SK-MEL-5 (cell line): ENCODE results near the gene RASL10A. TPM values are rescaled to one million over a fixed set of nuclear protein-coding genes. Genes with fewer than 3 reads are reported as not detected.
"Not testable (repeated sequence)": the region's sequence is repeated elsewhere in the genome, so short reads cannot be mapped to it uniquely, and the experiment has no call there.

Experiments
- DNase-seq: peaks from one replicate; pipeline ENCODE4 v3.0.0-alpha.2; 2016; ENCODE audit warnings: low read depth, low spot score
- in situ Hi-C: cut with HindIII; loops from 2 replicates; pipeline ENCODE4 v1.10.0; 2016; ENCODE audit warnings: low sequenced_read_pairs, high pct_unique_total_duplicates, low pct_unique_long_range_greater_than_20kb
- polyA plus RNA-seq, 2 experiments: library from polyadenylated mRNA; depleted of rRNA; stranded (reverse); fragments of >200 nt; gene quantifications; 2 replicates each; pipeline ENCODE4 v1.2.3, GENCODE V29; 2015
- total RNA-seq: library from RNA; depleted of rRNA; stranded (reverse); fragments of >200 nt; shearing (Covaris generic); gene quantifications from 2 replicates; pipeline ENCODE4 v1.2.3, GENCODE V29; 2014; rRNA removed

The RASL10A gene
- not detected in 2 replicates for total RNA-seq
- 0.44 and 0.57 TPM in 2 replicates for polyA plus RNA-seq (2015; cell fraction: cytosol; rRNA removed)
- 4.1 and 6.8 TPM in 2 replicates for polyA plus RNA-seq (2015; cell fraction: nucleus; rRNA removed)

GRCh38 chr22:29315286-29316140 lies at the start of gene RASL10A:
RASL10A (minus strand) TSS chr22:29315697; CDS start chr22:29315246, 451 bp downstream.
- no peak for DNase-seq
- in situ Hi-C loops, result no loop called here

GRCh38 chr22:29359469-29359868 lies 44.0 kb upstream of the RASL10A start:
- DNase-seq, result peak; percentile 74
- in situ Hi-C loops, result no loop called here

- in situ Hi-C loops, DNase-seq: not testable (repeated sequence)
These were observed 41.8 kb upstream of the RASL10A start for GRCh38 chr22:29357193-29357890.

- no peak for DNase-seq
- in situ Hi-C loops, result no loop called here
These were observed 38.4 kb upstream of the RASL10A start for GRCh38 chr22:29353860-29354259.

- in situ Hi-C loops, result no loop called here
- no peak for DNase-seq
These were observed 37.8 kb upstream of the RASL10A start for GRCh38 chr22:29353286-29353685.

- in situ Hi-C loops, result no loop called here
- DNase-seq, result no peak
These were observed 37.3 kb upstream of the RASL10A start for GRCh38 chr22:29352778-29353177.

GRCh38 chr22:29351891-29352290 lies 36.4 kb upstream of the RASL10A start:
- no peak for DNase-seq
- in situ Hi-C loops, result no loop called here

- in situ Hi-C loops, result no loop called here
These were observed 35.5 kb upstream of the RASL10A start for GRCh38 chr22:29351042-29351441.

GRCh38 chr22:29348956-29349355 lies 33.5 kb upstream of the RASL10A start:
- DNase-seq, result no peak
- in situ Hi-C loops, result no loop called here

More at GRCh38 chr22:29351042-29351441, 35.5 kb upstream of the RASL10A start:
- no peak for DNase-seq

- DNase-seq, result no peak
- in situ Hi-C loops, result no loop called here
These were observed 32.5 kb upstream of the RASL10A start for GRCh38 chr22:29348041-29348440.

- no peak for DNase-seq
- in situ Hi-C loops, result no loop called here
These were observed 31.2 kb upstream of the RASL10A start for GRCh38 chr22:29346659-29347058.

GRCh38 chr22:29345932-29346331 lies 30.4 kb upstream of the RASL10A start:
- in situ Hi-C loops, result no loop called here

GRCh38 chr22:29344889-29345288 lies 29.4 kb upstream of the RASL10A start:
- DNase-seq, in situ Hi-C loops: not testable (repeated sequence)

More at GRCh38 chr22:29345932-29346331, 30.4 kb upstream of the RASL10A start:
- DNase-seq, result no peak

GRCh38 chr22:29344137-29344536 lies 28.6 kb upstream of the RASL10A start:
- no peak for DNase-seq
- in situ Hi-C loops, result no loop called here

GRCh38 chr22:29343313-29343805 lies 27.9 kb upstream of the RASL10A start:
- DNase-seq, result no peak
- in situ Hi-C loops, result no loop called here

- in situ Hi-C loops, result no loop called here
- DNase-seq, result no peak
These were observed 27.2 kb upstream of the RASL10A start for GRCh38 chr22:29342577-29343312.

- in situ Hi-C loops, result no loop called here
- DNase-seq, result no peak
These were observed 26.7 kb upstream of the RASL10A start for GRCh38 chr22:29342177-29342576.

- in situ Hi-C loops, result no loop called here
- no peak for DNase-seq
These were observed 26.3 kb upstream of the RASL10A start for GRCh38 chr22:29341849-29342127.
